HEK293 (cell line): ENCODE measurements around the gene ITGA7.

ENCODE experiments used
- CTCF ChIA-PET: fragments of 350-600 bp; formaldehyde crosslinking; extraction: SDS; loops from one replicate; lab custom pipeline; 2021; ENCODE audit warnings: antibody characterized with exemption; lab: Yijun Ruan, JAX
- POLR2A ChIA-PET: fragments of 300-600 bp; formaldehyde crosslinking; extraction: SDS; loops from one replicate; lab custom pipeline; 2020; ENCODE audit warnings: antibody characterized with exemption, inconsistent platforms; lab: Yijun Ruan, JAX
- H3K27ac ChIP-seq: fragments of 200-500 bp; sonication (Bioruptor generic); 2 replicates; pipeline ENCODE4 v1.5.1; 2014; ENCODE audit warnings: low read depth, low read length, control low read depth, inconsistent platforms; ENCODE audit errors: extremely low read depth
- H3K36me3 ChIP-seq, 2 experiments: fragments of 200-500 bp in 1 of 2; sonication (Bioruptor generic) in 1 of 2; 1 replicate in 1 of 2; 2 replicates in 1 of 2; pipeline ENCODE4 v1.5.1; 2014 to 2017; ENCODE audit warnings: inconsistent platforms in 2 of 2, low read length in 2 of 2; ENCODE audit not compliant: control insufficient read depth in 2 of 2, insufficient read depth in 1 of 2
- H3K4me1 ChIP-seq: fragments of 200-500 bp; sonication (Bioruptor generic); 2 replicates; pipeline ENCODE4 v1.5.1; 2014; ENCODE audit warnings: mild to moderate bottlenecking, low read length, inconsistent platforms; ENCODE audit not compliant: control insufficient read depth, insufficient read depth
- H3K4me3 ChIP-seq: 2 replicates; pipeline ENCODE4 v1.5.1; 2011; ENCODE audit warnings: low read depth, mild to moderate bottlenecking, control low read depth, low read length, moderate library complexity
- H3K9me3 ChIP-seq: fragments of 200-500 bp; sonication (Bioruptor generic); 2 replicates; pipeline ENCODE4 v1.5.1; 2014; ENCODE audit warnings: low read depth, low read length, inconsistent platforms; ENCODE audit not compliant: control insufficient read depth, insufficient read depth
- GLI2 ChIP-seq: fragments of 450-650 bp; formaldehyde crosslinking; IDR thresholded peaks from 2 replicates; pipeline ENCODE4; 2017; ENCODE audit warnings: missing biosample characterization, missing genetic modification characterization, low read depth, borderline replicate concordance
- ZIC2 ChIP-seq: fragments of 450-650 bp; formaldehyde crosslinking; IDR thresholded peaks from 2 replicates; pipeline ENCODE4 v1.5.1; 2016; ENCODE audit warnings: missing biosample characterization, missing genetic modification characterization
- ZNF23 ChIP-seq: fragments of 450-650 bp; formaldehyde crosslinking; IDR thresholded peaks from 2 replicates; pipeline ENCODE4 v1.5.1; 2016; ENCODE audit warnings: missing biosample characterization, missing genetic modification characterization, borderline replicate concordance
- ZNF280C ChIP-seq: fragments of 450-650 bp; formaldehyde crosslinking; IDR thresholded peaks from 2 replicates; pipeline ENCODE4 v1.5.1; 2016; ENCODE audit warnings: missing biosample characterization, missing genetic modification characterization
- ZNF449 ChIP-seq: fragments of 450-650 bp; formaldehyde crosslinking; IDR thresholded peaks from 2 replicates; pipeline ENCODE4 v1.5.1; 2017; ENCODE audit warnings: missing biosample characterization, mild to moderate bottlenecking, missing genetic modification characterization, moderate library complexity
- ZNF596 ChIP-seq: fragments of 450-650 bp; IDR thresholded peaks from 2 replicates; pipeline ENCODE4 v1.5.0; 2018; ENCODE audit warnings: missing biosample characterization, mild to moderate bottlenecking, missing genetic modification characterization, moderate library complexity
- ZNF658 ChIP-seq: fragments of 450-650 bp; formaldehyde crosslinking; IDR thresholded peaks from 2 replicates; pipeline ENCODE4; 2016; ENCODE audit warnings: missing biosample characterization, missing genetic modification characterization
- ZNF704 ChIP-seq: fragments of 450-650 bp; formaldehyde crosslinking; IDR thresholded peaks from 2 replicates; pipeline ENCODE4 v1.5.1; 2016; ENCODE audit warnings: missing biosample characterization, missing genetic modification characterization
- ZNF785 ChIP-seq: fragments of 450-650 bp; formaldehyde crosslinking; IDR thresholded peaks from 2 replicates; pipeline ENCODE4 v1.5.1; 2016; ENCODE audit warnings: missing biosample characterization, missing genetic modification characterization
- ZSCAN23 ChIP-seq: fragments of 450-650 bp; formaldehyde crosslinking; IDR thresholded peaks from 2 replicates; pipeline ENCODE4 v1.5.1; 2016; ENCODE audit warnings: missing biosample characterization, missing genetic modification characterization
- TF ChIP-seq, protein P1 (sequence below): fragments of 450-650 bp; formaldehyde crosslinking; IDR thresholded peaks from 2 replicates; pipeline ENCODE4 v1.5.1; 2016; ENCODE audit warnings: missing biosample characterization, missing genetic modification characterization
- TF ChIP-seq, protein P2 (sequence below): sonication (generic); formaldehyde crosslinking; IDR thresholded peaks from 2 replicates; pipeline ENCODE4 v1.8.1; 2022; ENCODE audit warnings: mild to moderate bottlenecking, moderate library complexity, missing genetic modification reagents
- TF ChIP-seq, protein P3 (sequence below): fragments of 450-650 bp; formaldehyde crosslinking; IDR thresholded peaks from 2 replicates; pipeline ENCODE4 v1.5.1; 2016; ENCODE audit warnings: missing biosample characterization, missing genetic modification characterization
- TF ChIP-seq, protein P4 (sequence below): fragments of 450-650 bp; formaldehyde crosslinking; IDR thresholded peaks from 2 replicates; pipeline ENCODE4 v1.5.1; 2016; ENCODE audit warnings: missing biosample characterization, missing genetic modification characterization, borderline replicate concordance

ITGA7 gene

GRCh38 chr12:55694188-55694515 lies 13.6 kb downstream of the ITGA7 start:
- ChIA-PET CTCF (interaction anchor here (0.7 kb wide), 1 partner anchor 44 kb away, joined by 3 read pairs; no protein-coding TSS in a partner anchor), POLR2A (interaction anchor here (1.7 kb wide), 1 partner anchor 13 kb away, joined by 4 read pairs; no protein-coding TSS in a partner anchor)
- no peak for TF ChIP-seq ZNF658 (tag by site-specific recombination)
- TF ChIP-seq ZIC2 (tag by site-specific recombination): no peak
- no peak for TF ChIP-seq ZSCAN23 (tag by site-specific recombination)
- no peak for TF ChIP-seq ZNF23 (tag by site-specific recombination)
- TF ChIP-seq ZNF704 (tag by site-specific recombination): no peak
- no peak for TF ChIP-seq GLI2
- TF ChIP-seq ZNF449 (tag by site-specific recombination): no peak
- TF ChIP-seq, protein P1, sequence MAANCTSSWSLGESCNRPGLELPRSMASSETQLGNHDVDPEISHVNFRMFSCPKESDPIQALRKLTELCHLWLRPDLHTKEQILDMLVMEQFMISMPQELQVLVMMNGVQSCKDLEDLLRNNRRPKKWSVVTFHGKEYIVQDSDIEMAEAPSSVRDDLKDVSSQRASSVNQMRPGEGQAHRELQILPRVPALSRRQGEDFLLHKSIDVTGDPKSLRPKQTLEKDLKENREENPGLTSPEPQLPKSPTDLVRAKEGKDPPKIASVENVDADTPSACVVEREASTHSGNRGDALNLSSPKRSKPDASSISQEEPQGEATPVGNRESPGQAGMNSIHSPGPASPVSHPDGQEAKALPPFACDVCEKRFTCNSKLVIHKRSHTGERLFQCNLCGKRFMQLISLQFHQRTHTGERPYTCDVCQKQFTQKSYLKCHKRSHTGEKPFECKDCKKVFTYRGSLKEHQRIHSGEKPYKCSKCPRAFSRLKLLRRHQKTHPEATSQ (tag by site-specific recombination): no peak
- TF ChIP-seq, protein P2, sequence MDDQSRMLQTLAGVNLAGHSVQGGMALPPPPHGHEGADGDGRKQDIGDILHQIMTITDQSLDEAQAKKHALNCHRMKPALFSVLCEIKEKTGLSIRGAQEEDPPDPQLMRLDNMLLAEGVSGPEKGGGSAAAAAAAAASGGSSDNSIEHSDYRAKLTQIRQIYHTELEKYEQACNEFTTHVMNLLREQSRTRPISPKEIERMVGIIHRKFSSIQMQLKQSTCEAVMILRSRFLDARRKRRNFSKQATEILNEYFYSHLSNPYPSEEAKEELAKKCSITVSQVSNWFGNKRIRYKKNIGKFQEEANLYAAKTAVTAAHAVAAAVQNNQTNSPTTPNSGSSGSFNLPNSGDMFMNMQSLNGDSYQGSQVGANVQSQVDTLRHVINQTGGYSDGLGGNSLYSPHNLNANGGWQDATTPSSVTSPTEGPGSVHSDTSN (CRISPR knock-in tag): no peak
- TF ChIP-seq, protein P3, sequence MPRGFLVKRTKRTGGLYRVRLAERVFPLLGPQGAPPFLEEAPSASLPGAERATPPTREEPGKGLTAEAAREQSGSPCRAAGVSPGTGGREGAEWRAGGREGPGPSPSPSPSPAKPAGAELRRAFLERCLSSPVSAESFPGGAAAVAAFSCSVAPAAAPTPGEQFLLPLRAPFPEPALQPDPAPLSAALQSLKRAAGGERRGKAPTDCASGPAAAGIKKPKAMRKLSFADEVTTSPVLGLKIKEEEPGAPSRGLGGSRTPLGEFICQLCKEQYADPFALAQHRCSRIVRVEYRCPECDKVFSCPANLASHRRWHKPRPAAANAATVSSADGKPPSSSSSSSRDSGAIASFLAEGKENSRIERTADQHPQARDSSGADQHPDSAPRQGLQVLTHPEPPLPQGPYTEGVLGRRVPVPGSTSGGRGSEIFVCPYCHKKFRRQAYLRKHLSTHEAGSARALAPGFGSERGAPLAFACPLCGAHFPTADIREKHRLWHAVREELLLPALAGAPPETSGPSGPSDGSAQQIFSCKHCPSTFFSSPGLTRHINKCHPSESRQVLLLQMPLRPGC (tag by site-specific recombination): no peak
- TF ChIP-seq ZNF596 (tag by site-specific recombination): no peak
- no peak for TF ChIP-seq ZNF280C
- no peak for TF ChIP-seq ZNF785 (tag by site-specific recombination)
- TF ChIP-seq, protein P4, sequence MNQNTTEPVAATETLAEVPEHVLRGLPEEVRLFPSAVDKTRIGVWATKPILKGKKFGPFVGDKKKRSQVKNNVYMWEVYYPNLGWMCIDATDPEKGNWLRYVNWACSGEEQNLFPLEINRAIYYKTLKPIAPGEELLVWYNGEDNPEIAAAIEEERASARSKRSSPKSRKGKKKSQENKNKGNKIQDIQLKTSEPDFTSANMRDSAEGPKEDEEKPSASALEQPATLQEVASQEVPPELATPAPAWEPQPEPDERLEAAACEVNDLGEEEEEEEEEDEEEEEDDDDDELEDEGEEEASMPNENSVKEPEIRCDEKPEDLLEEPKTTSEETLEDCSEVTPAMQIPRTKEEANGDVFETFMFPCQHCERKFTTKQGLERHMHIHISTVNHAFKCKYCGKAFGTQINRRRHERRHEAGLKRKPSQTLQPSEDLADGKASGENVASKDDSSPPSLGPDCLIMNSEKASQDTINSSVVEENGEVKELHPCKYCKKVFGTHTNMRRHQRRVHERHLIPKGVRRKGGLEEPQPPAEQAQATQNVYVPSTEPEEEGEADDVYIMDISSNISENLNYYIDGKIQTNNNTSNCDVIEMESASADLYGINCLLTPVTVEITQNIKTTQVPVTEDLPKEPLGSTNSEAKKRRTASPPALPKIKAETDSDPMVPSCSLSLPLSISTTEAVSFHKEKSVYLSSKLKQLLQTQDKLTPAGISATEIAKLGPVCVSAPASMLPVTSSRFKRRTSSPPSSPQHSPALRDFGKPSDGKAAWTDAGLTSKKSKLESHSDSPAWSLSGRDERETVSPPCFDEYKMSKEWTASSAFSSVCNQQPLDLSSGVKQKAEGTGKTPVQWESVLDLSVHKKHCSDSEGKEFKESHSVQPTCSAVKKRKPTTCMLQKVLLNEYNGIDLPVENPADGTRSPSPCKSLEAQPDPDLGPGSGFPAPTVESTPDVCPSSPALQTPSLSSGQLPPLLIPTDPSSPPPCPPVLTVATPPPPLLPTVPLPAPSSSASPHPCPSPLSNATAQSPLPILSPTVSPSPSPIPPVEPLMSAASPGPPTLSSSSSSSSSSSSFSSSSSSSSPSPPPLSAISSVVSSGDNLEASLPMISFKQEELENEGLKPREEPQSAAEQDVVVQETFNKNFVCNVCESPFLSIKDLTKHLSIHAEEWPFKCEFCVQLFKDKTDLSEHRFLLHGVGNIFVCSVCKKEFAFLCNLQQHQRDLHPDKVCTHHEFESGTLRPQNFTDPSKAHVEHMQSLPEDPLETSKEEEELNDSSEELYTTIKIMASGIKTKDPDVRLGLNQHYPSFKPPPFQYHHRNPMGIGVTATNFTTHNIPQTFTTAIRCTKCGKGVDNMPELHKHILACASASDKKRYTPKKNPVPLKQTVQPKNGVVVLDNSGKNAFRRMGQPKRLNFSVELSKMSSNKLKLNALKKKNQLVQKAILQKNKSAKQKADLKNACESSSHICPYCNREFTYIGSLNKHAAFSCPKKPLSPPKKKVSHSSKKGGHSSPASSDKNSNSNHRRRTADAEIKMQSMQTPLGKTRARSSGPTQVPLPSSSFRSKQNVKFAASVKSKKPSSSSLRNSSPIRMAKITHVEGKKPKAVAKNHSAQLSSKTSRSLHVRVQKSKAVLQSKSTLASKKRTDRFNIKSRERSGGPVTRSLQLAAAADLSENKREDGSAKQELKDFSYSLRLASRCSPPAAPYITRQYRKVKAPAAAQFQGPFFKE (tag by site-specific recombination): no peak
- Histone ChIP-seq H3K4me1 (no peaks in the 10 kb centered on the region), H3K27ac (no peak overlapping the region), H3K36me3 (peaks cover 0 to 6% of the 10 kb centered on the region in 2 experiments; a peak in 1 of 3 replicates), H3K9me3 (no peaks in the 10 kb centered on the region), H3K4me3 (no peak overlapping the region)
